Limb (tissue), 2 donors: ENCODE data around the gene SLCO3A1.
"Not testable (repeated sequence)": the region's sequence is repeated elsewhere in the genome, so short reads cannot be mapped to it uniquely, and the experiment has no call there.

Experiments
- DNase-seq, 2 donors: peaks; one replicate each; pipeline ENCODE4 v3.0.0-alpha.2; 2016; ENCODE audit errors: extremely low spot score in 2 of 2

Gene SLCO3A1

DNA sequence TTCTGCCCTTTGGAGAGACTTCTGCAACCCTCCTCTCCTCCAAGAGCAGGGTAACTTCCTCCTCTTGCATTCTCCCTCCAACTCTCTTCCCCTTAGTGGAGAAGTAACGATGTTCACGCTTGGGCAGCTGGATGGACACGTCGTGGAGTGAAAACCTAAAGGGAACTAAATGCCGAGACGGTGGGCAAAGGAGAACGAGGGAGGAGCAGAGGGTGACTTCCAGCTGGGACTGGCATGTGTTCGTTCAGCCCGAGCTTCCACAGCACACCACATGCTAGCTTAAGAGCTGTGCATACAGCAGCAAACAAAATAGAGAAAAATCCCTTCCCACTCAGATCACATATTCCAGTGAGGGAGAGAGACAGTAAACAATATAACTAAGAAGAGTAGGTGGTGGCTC lies 179.8 kb downstream of the SLCO3A1 start:
- DNase-seq, result no peak

- DNase-seq, result no peak
These were observed 180.2 kb downstream of the SLCO3A1 start for GRCh38 chr15:92033723-92034122.

- DNase-seq, result no peak
These were observed 180.7 kb downstream of the SLCO3A1 start for GRCh38 chr15:92034227-92034626.

DNA sequence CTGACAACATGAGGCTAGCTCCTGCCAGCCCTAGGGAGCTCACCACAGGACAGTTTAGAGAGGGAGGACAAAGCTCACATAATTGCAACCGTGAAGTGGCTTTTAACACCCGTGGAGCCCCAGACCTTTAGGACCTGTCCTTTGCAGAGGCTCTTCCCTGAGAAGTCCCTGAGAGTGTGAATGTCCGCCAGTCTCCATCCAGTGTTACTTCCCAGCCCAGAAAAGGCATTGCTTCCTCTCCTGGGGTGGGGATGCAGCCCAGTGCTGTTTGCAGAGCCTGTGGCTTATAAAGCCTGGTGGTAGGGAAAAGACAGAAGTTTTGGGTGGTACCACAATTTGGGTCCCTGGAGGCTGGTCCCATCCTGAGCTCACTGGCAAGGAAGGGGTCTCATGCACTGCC lies 182.0 kb downstream of the SLCO3A1 start:
- DNase-seq, result no peak

DNA sequence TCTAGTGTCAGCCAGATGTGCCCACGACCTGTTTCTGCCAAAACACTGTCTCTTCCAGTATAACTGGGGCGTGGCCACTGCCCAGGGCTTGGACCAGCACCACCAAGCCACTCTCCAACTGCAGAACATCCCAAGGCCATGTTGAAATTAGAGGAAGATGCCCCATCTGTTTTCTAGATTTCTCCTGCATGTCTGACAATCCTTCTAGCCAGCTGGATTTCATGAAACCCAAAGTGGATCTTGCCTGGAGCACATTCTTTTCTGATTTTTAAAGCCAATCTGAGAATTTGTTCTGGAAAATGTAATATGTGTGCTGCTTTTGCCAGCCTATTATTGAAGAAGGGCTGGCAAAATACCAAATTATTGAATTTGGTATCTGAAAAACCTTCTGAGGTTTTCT lies 182.5 kb downstream of the SLCO3A1 start:
- no peak for DNase-seq

- DNase-seq, result no peak
These were observed 184.0 kb downstream of the SLCO3A1 start for GRCh38 chr15:92037491-92037890.

DNA sequence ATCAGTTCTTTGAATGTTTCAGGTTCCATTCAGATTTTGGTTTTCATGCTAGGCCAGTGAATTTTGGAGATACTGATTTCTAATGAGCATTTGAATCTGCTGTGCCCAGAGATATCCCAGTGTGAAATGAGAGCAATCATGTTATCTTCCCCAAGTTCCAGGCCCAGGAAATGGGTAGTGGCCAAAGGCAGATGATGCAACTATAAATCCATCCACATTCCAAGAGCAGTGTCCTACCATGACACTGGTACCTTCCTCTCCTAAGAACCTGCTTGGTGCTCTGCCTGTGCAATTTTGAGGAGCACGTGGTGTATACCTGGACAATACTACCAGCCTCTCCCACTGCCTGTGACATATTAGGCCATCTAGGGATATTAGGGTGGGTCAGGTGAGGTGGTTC lies 186.8 kb downstream of the SLCO3A1 start:
- no peak for DNase-seq

DNA sequence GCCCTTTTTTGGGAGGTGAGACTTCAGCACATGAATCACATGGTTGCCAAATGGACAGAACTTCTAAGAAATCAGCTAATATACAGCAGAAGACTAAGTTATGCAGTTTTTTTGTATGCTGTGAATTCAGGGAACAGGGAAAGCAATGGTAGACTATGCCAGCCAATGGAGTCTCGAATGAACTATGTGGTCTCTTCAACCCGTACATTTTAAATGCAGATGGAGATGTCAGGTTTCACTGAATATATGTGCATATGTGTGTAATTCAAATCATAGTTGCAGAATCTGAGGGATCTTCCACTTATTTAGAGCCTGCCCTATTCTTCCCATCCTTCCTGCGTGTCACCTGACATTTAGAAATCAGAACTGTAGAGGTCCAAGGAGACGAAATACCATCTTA lies 187.9 kb downstream of the SLCO3A1 start:
- DNase-seq, result no peak

- no peak for DNase-seq
These were observed 189.8 kb downstream of the SLCO3A1 start for GRCh38 chr15:92043283-92043682.

- DNase-seq, result no peak
These were observed 190.8 kb downstream of the SLCO3A1 start for GRCh38 chr15:92044203-92044909.

- no peak for DNase-seq
These were observed 194.4 kb downstream of the SLCO3A1 start for GRCh38 chr15:92047900-92048299.

GRCh38 chr15:92048739-92049138 lies 195.2 kb downstream of the SLCO3A1 start:
- DNase-seq, result no peak

- DNase-seq, result no peak
These were observed 195.9 kb downstream of the SLCO3A1 start for GRCh38 chr15:92049290-92049989.

DNA sequence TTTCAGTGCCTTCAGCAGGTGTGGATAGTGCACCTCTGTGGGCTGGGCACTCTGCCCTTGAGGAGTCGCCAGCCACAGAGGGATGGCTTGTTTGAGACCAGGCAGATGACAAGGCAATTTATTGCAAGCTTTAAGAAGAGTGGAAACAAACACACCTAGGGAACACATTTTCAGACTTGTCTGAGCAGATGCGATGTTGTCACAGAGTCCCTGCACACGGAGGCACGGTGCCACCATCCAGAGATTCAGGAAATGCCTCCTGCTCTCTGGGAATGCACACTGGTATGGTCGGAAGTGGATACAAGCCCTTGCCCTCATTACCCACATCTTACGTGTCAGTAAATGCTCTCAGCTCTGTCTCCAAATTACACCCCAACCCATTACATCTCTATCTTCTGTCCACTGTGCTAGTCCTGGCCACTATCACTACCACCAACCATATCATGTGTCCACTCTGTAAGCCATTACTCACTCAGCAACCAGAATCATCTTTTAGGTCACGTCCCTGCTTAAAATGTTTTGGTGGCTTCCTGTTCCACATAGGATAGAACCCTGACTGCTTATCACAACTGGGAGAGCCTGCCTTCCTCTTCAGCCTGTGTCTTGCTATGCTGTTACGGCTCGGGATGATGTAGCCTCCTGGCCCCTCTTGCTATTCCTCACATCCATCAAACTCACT lies 196.9 kb downstream of the SLCO3A1 start:
- no peak for DNase-seq

DNA sequence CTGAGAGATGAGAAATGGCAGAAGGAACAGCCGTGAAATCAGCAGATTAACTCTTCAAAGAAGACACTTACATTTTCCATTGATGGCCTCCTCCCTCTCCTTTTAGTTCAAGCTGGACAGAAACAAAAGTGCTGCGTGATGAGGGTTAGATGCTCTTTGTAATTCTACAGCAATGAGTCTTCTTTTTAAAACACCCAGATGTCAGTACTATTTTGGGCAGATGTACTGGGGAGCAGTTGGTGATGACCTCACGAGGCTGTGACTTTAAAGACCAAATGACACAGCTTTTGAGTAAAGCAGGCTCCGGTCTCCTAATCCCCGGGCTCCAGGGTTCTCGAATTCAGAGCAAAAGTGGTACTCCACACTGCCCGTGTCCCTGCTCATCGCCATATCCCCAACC lies 198.2 kb downstream of the SLCO3A1 start:
- no peak for DNase-seq

- no peak for DNase-seq
These were observed 200.3 kb downstream of the SLCO3A1 start for GRCh38 chr15:92053753-92054316.

DNA sequence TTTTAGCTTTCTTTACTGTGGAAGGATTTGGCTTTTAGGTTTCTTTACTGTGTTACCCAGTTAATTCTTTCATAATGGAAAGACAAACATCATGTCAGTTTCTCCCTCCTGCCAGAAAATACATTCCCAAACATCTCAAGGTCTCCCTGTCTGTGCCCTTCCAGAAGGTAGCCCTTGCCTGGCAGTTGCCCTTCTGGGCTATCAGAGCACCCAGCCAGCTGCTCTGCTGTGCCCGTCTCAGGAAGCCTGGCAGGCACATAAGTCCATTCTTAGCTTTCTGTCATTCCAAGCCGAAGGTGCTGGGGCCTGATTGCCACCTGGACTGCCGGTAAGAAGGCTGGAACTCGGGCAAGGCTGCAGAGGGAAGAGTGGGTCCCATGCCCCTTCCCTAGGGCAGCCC lies 203.4 kb downstream of the SLCO3A1 start:
- DNase-seq, result no peak

DNA sequence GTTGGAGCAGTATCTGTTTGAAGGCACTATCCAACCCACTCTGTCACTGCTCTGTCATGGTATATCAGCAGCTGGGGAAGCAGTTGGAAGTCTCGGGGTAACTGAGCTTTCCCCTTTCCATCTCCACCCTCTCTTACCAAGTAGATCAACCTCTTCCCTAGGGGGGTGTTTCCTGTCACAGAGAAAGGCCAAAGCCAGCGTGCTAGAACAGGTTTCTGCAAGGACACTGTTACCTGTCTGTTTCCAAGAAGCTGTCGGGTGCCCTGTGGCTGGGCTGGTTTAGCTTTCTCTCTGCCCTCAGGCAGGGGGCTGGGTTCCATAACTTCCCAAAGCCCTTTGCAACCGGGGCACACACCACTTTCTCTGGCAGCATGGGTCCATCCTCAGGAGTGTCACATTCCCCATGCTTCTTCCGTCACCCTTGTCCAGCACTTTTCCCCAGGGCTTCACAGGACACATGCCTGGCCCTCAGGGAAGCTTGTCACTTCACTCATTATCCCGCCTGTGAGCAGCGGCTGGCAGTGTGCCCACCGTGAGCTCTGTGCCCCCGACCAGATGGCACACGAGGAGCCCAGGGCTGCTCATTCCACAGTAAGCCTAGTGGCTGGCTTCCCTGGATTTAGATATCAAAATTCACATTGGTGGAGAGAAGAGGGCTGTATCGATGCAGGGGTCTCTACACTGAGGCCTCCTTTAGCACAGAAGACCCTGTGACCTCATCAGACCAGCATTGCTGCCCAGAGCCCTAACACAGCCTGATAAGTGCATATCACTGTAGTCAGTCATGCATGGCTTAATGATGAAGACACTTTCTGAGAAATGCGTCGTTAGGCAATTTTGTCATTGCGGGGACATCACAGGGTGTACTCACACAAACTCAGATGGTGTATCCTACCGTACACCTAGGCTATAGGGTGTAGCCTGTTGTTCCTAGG lies 205.8 kb downstream of the SLCO3A1 start:
- DNase-seq, result no peak

DNA sequence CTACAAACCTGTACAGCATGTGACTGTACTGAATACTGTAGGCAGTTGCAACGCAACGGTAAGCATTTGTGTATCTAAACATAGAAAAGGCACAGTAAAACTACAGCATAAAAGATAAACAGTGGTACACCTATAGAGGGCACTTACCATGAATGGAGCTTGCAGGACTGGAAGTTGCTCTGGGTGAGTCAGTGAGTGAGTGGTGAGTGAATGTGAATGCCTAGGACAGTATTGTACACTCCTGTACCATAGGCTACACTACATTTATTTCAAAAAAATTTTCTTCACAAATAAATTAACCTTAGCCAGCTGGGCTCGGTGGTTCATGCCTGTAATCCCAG lies 206.4 kb downstream of the SLCO3A1 start:
- DNase-seq, result not testable (repeated sequence)

GRCh38 chr15:92061511-92062195 lies 208.1 kb downstream of the SLCO3A1 start:
- no peak for DNase-seq

DNA sequence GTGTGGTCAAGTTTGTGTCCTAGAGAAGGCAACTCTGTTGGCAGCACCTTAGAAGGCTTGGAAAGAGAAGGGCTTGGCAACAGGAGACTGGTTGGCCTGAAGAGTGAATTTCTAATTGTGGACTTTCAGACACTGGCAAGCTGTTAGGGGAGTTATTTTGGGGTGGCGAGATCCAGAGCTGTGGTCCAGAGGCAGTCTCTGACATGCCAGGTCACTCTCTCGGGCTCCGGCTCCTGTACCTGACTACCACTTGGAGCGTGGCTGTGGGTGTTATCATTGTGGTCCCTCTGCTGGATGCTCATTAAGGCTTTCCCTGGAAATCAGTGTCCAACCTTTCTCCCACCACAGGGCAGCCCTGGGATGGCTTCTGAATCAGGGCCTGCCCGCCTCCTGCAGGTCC lies 209.0 kb downstream of the SLCO3A1 start:
- no peak for DNase-seq
